Right lung (tissue), 5 donors: Measurements from ENCODE around the gene SLC45A2. TPM values are rescaled to one million over a fixed set of nuclear protein-coding genes. Genes with fewer than 3 reads are reported as not detected.
A peak's percentile ranks its signal among the peaks of the same experiment; 100 is the strongest.

ENCODE experiments used
- DNase-seq, 2 donors: peaks; one replicate each; pipeline ENCODE4 v3.0.0-alpha.2; 2013
- polyA plus RNA-seq, 5 donors: library from polyadenylated mRNA; unstranded; fragments of 120-200 nt; gene quantifications; one replicate each; pipeline versions ENCODE4 v1.2.1 to v1.2.3, GENCODE V29; 2013; ENCODE audit warnings: inconsistent platforms in 1 of 5, low replicate concordance in 1 of 5; ENCODE audit not compliant: insufficient read length in 5 of 5, insufficient read depth in 1 of 5

SLC45A2 gene
- polyA plus RNA-seq, 5 donors: 0.10 to 0.28 (median 0.15) TPM; not detected in 1

GRCh38 chr5:34007621-34008600, 23.4 kb upstream of the SLC45A2 start, which contains the start of gene AMACR:
Gene AMACR (minus strand): TSS chr5:34008050. CDS start chr5:34008019, 31 bp downstream.
- DNase-seq: peak; percentile 96 to 97

DNA sequence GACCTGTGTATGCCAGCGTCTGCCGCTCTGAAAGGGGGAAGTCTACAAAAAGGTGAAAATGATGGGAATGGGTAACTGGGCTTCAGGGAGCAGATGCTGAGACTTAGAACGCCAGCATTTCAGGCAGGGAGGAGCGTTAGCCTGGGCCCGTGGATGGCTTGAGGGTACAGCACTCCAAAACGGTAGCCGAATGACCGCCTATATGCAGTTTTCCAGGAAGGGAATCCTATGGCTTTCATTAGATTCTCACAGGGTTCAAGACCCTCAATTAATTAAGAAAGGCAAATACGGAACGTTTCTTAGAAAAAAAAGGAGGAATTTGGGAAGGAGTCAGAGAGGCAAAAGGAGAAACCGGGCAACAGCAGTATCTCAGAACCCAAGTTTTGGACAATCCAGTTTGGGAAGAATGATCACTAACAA, 22.7 kb upstream of the SLC45A2 start:
- peak in 1 of 2 donors; percentile 15 for DNase-seq

DNA sequence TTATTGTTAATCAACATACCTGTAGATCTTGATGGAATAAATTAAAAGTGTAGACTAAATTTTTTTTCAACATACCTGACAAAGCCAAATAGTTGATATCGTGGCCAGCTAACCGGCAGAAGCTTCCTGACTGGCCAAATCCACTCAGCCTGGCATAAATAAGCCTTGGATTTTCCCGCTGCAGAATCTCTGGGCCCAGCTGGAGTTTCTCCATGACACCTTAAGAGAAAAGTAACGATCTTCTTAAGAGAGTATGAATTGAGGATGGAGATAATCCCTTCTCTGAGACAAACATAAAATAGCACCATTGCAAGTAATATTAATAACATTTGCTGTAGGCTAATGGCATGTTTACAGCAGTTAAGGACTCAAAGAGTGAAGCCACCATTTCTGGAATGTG, 21.2 kb upstream of the SLC45A2 start:
- DNase-seq: no peak

- DNase-seq: no peak
Measured at GRCh38 chr5:34005211-34005610, 20.7 kb upstream of the SLC45A2 start.

DNA sequence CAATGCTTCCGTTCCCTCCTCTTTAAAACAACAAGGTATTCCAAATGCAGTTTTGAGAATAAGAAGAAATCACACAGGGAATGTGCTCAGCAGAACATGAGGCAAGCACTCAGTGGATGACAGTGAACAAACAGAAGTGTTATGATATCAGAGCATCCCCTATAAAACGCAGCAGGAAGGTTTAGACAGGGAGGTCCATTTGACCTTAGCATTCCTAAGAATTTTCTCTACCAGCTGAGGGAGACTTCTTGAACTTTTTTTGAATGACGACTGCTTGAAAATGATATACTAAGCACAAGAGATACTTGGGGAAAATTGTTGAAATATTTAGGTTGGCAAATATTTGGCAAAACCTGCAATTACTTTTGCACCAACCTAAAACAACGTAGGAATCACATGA, 19.4 kb upstream of the SLC45A2 start:
- DNase-seq: no peak

DNA sequence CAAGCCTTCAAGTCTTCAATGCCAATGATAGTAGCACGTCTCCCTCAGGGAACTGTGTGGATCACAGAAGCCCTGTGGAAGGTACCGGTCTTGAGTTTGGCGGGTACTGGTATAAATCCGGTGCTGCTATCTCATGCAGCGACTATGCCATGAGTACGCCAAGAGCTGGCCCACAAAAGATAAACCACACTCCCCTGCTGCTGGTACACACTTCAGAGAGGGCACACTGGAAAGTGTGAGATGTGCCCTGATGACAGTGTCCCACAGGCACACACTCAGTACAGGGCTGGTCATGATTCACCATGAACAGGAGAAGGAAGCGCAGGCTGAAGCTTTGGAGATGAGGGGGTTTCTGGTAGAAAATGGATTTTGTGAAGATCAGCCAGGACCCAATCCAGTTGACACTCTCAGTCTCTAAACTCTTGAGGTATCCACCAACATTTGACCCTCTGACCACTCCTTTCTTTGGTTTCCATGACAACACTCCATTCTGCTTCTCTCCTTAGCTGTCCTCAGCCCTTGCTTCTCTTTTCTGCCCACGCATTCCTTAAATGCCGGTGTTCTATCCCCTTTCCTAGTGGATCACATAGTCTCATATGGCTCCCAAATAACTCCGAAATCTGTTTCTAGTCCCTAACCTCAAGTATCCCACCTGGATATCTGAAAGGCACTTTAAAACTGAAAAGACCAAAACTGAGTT, 18.3 kb upstream of the SLC45A2 start:
- DNase-seq: no peak

- peak; percentile 72 to 73 for DNase-seq
Measured at GRCh38 chr5:34001241-34001841, 16.8 kb upstream of the SLC45A2 start.

DNA sequence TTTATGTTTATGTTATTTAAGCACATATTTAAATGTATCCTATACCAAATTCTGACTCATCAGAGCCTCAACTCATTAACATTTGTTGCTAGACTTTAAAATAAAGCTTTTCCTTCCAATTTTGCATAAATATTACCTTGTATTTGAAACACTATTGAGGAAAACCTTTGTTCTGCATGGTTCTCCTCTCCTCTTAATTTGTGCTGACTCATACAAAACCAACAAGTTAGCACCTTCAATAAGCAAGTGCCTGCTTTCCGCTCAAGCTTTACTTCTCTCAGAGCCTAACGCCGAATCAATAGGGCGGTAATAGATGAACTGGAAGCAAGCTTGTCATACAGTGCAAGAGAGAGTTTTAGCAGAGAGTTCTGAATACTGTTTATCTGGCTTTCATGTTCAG, 15.5 kb upstream of the SLC45A2 start:
- DNase-seq: no peak

DNA sequence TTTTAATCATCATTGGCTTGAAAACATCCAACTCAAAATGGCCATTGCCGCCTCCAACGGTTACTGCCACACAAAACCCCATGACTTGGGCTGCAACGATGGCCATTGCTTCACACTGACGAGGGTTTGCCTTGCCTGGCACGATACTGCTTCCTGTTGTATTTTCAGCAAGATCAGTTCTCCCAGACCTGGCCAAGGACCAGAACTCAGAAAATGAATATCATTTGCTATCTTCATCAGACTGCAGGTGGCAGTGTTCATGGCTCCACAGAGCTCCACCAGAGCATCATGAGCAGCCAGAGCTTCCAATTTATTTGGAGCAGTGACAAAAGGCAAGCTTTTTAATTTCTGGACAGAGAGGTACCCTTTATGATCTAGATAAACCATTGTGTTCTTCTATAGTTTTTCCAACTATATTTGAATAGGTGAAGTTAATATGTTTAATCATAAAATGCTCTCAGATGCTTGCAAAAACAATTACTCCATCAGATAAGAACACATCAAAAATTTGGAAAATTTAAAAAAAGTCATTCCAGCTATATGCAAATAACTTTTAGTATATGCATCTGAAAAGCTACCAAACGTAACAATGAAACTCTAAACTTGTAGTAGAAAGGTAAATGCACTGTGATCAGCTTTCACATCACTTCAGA, 13.0 kb upstream of the SLC45A2 start:
- peak; percentile 62 to 66 for DNase-seq

- no peak for DNase-seq
Measured at GRCh38 chr5:33995865-33996264, 11.4 kb upstream of the SLC45A2 start.

DNA sequence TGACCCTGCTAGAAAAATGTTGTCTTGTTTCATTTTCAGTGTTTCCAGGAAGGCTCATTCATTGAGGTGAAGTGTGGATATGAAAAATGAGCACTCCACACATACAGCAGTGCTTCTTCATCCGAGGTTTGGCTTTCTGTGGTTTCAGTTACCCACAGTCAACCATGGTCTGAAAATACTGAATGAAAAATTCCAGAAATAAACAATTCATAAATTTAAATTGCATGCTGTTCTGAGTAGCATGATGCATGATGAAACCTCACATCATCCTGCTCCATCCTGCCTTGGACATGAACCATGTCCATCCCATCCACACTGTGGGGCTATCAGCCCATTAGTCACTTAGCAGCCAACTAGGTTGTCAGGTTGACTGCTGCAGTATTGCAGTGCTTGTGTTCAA, 10.4 kb upstream of the SLC45A2 start:
- no peak for DNase-seq

- no peak for DNase-seq
Measured at GRCh38 chr5:33992864-33993263, 8.4 kb upstream of the SLC45A2 start.

- no peak for DNase-seq
Measured at GRCh38 chr5:33985447-33985846, 954 bp upstream of the SLC45A2 start.

DNA sequence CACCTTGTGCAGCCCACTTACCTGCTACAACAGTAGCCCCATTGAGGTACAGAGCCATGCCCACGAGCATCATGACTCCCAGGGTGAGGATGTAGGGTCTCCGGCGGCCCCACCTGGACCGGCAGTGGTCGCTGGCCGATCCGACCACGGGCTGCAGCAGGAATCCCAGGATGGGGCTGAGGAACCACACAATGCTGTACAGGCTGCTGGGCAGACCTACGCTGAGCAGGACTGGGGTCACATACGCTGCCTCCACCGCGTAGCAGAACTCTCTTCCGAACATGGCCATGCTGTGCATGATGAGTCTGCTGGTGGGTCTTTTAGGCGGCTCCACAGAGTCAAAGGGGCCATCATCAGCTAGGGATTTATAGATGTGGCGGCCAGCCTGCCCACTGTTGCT, 315 bp downstream of the SLC45A2 start:
- DNase-seq: no peak

GRCh38 chr5:33981408-33982162, 2.9 kb downstream of the SLC45A2 start:
- DNase-seq: no peak

DNA sequence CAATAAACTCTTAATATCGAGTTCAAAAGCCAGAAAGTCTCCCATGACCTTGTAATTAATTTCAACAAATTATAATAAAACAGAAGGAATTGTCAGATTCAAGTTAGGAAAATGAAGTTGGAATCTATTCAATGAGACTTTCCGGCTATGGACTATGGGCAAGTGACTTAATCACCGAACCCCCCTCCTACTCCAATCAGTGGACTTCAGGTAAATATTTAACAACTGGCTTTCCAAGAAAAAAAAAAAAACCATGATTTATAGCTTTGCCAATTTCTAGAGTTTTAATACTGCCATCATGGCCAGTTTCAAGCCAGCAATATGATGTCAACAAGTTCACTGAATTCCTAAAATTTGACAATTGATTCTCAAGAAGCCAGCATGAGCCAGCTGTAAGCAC, 4.5 kb downstream of the SLC45A2 start:
- no peak for DNase-seq

DNA sequence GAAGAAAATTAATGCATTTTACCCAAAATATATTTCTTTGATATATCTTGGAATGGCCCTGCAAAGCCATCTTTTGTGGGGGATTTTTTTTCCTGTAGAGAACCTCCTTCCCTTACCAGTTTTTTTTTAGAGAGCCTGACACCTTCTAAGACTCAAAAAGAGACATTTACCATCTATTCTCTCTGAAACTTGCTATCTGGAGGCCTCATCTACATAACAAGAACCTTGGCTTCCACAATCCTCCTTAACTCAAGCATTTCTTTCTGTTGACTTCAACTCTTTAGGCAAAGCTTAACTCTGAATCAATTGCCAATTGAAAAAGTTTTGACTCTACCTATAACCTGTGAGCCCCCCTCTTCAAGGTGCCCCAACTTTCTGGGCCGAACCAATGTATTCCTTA, 6.2 kb downstream of the SLC45A2 start:
- no peak for DNase-seq

GRCh38 chr5:33976307-33976706, 8.2 kb downstream of the SLC45A2 start:
- no peak for DNase-seq

- peak; percentile 61 to 66 for DNase-seq
Measured at GRCh38 chr5:33975852-33976251, 8.6 kb downstream of the SLC45A2 start.

DNA sequence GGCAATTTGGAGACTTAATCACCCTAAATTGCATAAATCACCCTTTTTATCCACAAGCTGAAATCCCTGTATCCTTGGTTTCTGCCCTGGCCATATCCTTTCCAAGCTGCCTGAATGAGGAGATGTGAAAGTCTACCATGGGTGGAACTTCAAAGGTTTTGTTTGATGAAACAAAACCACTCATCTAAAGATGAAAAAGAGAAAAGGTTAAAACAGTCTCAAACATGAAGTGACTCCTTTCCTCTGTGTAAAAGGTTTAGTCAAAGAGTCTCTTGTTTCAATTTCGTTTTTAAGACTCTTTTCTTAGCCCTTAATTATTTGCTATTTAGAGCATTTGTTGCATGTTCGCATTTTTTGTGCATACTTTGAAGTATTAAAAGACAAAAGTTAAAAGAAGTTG, 11.2 kb downstream of the SLC45A2 start:
- no peak for DNase-seq
